Omental fat pad (tissue), 4 donors: ENCODE measurements around the gene FNDC3A. TPM values are rescaled to one million over a fixed set of nuclear protein-coding genes. Genes with fewer than 3 reads are reported as not detected.
"Not testable (repeated sequence)": the region's sequence is repeated elsewhere in the genome, so short reads cannot be mapped to it uniquely, and the experiment has no call there.

Experiments
- ATAC-seq: fragments of 150-250 bp; one replicate; pipeline ENCODE4 v1.9.1; 2016; ENCODE audit warnings: mild to moderate bottlenecking, moderate library complexity; ENCODE audit not compliant: low FRiP score
- DNase-seq: peaks from one replicate; pipeline ENCODE4 v3.0.0-alpha.2; 2019; ENCODE audit warnings: low spot score
- CTCF ChIP-seq, 3 donors: fragments of 450-650 bp; IDR thresholded peaks; one replicate each; pipeline ENCODE4 v1.5.1; 2016 to 2017; ENCODE audit warnings: antibody characterized with exemption in 3 of 3, mild to moderate bottlenecking in 3 of 3, moderate library complexity in 2 of 3
- total RNA-seq, 4 donors: library from RNA; depleted of rRNA; stranded (reverse); fragments of >200 nt; gene quantifications; one replicate each; pipeline ENCODE4 v1.1.0, GENCODE V29; 2016

FNDC3A gene
- total RNA-seq, 4 donors from 2014 or later, result 53.7 to 59.8 (median 56.4) TPM

- TF ChIP-seq CTCF (IDR thresholded peaks at IDR 0.05), result no peak
- ATAC-seq (no peak), DNase-seq (no peak)
Observed at GRCh38 chr13:49062297-49062896, 86.7 kb downstream of the FNDC3A start.

DNA sequence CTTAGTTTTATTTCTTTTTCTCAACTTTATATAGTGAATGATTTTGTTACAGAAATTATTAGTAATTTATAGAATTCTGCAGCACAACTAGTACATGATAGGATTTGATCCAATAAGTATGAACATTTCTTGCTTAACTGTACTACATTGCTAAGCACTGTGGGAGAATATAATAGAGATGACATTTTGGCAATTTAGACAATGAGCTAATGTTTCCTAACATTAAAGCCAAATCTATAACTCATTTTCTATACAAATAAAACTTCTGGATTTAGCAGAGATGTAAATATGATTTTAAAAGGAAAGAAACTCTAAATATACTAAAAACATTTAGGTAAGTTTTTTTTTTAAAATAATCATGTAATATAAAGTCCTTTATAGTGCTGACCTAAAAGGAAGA is 87.3 kb downstream of the FNDC3A start:
- TF ChIP-seq CTCF (IDR thresholded peaks at IDR 0.05), result no peak

GRCh38 chr13:49063497-49063896 is 87.8 kb downstream of the FNDC3A start:
- no peak for DNase-seq
- TF ChIP-seq CTCF (IDR thresholded peaks at IDR 0.05), result no peak
- no peak for ATAC-seq

More for the DNA sequence above, 87.3 kb downstream of the FNDC3A start:
- DNase-seq, result no peak
- ATAC-seq, result no peak

GRCh38 chr13:49064476-49064875 is 88.8 kb downstream of the FNDC3A start:
- TF ChIP-seq CTCF (IDR thresholded peaks at IDR 0.05), result no peak
- DNase-seq (no peak), ATAC-seq (no peak)

DNA sequence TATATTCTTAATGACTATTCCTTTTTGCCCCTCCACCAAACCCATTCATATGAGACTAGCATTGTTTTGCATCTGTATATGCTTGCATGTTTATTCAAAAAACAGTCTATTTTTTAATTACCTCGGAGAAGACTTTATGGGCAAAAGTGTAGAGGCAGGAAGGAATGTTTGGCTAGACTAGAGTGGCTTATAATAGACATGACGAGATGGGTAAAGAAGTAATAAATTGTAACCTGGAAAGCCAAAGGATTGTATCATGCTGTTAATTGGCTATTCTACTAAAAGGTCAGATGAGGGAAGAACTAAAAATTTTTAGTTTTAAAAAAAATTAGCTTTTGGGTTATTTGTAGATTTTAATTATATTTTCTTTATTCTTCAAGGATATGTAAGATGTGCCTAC is 91.1 kb downstream of the FNDC3A start:
- no peak for DNase-seq

GRCh38 chr13:49068498-49068897 is 92.8 kb downstream of the FNDC3A start:
- ATAC-seq, DNase-seq: not testable (repeated sequence)

More for the DNA sequence above, 91.1 kb downstream of the FNDC3A start:
- ATAC-seq, result no peak
- no peak for TF ChIP-seq CTCF (IDR thresholded peaks at IDR 0.05)

GRCh38 chr13:49070021-49070420 is 94.3 kb downstream of the FNDC3A start:
- ATAC-seq, DNase-seq: not testable (repeated sequence)

- no peak for ATAC-seq
- DNase-seq, result no peak
- TF ChIP-seq CTCF (IDR thresholded peaks at IDR 0.05), result no peak
Observed at GRCh38 chr13:49071341-49071937, 95.7 kb downstream of the FNDC3A start.
